GM18507 (cell line): ENCODE measurements around the gene MYBBP1A.

Source experiments
- DNase-seq: peaks from one replicate; pipeline ENCODE4 v3.0.0; 2011; ENCODE audit warnings: low read depth; ENCODE audit not compliant: insufficient read length; ENCODE audit errors: extremely low spot score
- FAIRE-seq: peaks from 2 replicates; lab custom pipeline; 2011; peaks lifted over from hg19 to GRCh38; lab: Jason Lieb, UNC

The MYBBP1A gene

DNA sequence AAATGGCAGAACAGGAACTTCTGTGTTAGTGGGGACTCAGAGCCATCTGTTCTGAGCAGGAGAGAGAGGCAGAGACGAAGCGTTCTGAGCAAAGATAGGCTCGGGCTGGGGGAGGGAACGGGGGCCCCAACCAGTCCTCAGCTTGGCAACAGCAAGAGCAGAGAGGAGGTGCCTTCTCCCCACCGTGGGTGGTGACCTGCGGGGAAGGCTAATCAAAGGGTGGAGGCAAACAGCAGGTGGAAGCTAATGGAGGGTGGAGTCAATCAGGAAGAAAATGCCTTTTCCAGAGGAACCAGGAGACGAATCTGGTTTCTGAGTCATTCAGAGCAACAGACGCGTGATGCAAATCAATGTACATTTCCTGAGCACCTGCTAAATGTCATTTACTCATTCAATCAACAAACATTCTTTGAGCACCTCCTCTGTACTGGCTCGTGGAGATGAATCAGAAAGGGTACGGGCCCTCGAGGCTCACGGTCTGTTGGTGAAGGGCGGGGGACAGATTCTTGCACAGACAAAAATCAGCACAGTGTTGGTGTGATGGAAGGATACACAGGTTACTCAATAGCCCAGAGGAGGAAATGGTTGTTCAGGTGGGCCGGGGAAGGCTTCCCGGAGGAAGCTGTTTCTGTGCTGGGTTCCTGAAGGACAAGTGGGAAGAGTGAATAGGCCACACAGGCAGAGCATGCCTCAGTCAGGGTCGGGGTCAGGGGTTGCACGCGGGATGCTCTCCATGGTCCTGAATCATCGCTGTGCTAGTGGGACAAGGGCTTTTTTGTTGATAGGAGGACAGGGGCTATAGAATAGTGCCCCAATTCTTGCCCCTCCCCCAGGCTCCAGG is 62.2 kb downstream of the MYBBP1A start:
- DNase-seq = no peak
- FAIRE-seq = no peak

DNA sequence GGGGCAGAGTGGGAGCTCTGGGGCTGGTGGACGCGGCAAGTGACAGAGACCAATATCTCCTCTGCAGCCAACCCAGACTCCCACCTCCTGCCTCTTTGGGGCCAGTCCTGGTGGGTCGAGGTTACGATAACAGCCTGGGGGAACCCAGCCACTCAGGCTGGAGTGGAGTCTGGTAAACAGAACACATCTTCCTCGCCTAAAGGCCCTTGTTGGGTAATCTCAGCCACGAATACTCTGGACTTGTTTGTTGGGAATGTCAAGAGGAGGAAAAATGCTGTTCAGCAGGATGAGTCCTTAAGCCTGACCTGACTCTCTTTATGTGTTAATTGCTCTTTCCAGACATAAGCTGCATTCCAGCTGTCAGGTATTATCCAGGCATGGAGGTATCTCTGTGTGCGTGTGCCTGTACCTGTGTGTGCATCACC is 64.5 kb downstream of the MYBBP1A start:
- no peak for DNase-seq
- FAIRE-seq = no peak

- DNase-seq (no peak), FAIRE-seq (no peak)
Measured at GRCh38 chr17:4490109-4490591, 65.0 kb downstream of the MYBBP1A start.

- FAIRE-seq = no peak
- DNase-seq = no peak
Measured at GRCh38 chr17:4488989-4489595, 66.1 kb downstream of the MYBBP1A start.
